NCI-H460 (cell line): Measurements from ENCODE around the gene PCDH15. TPM values are rescaled to one million over a fixed set of nuclear protein-coding genes. Genes with fewer than 3 reads are reported as not detected.
A peak's percentile ranks its signal among the peaks of the same experiment; 100 is the strongest.
"Not testable (repeated sequence)": the region's sequence is repeated elsewhere in the genome, so short reads cannot be mapped to it uniquely, and the experiment has no call there.

Source experiments
- DNase-seq: peaks from one replicate; pipeline ENCODE4 v3.0.0-alpha.2; 2016; ENCODE audit warnings: low read depth; ENCODE audit errors: extremely low read depth
- total RNA-seq: library from RNA; depleted of rRNA; stranded (reverse); fragments of >200 nt; shearing (Covaris generic); gene quantifications from 2 replicates; pipeline ENCODE4 v1.2.3, GENCODE V29; 2014

Gene PCDH15
- total RNA-seq, 1 experiment from 2014 or later = 0.57 TPM

GRCh38 chr10:54011117-54011516, 789.9 kb downstream of the PCDH15 start:
- DNase-seq = no peak

- no peak for DNase-seq
Measured at GRCh38 chr10:54010337-54010933, 790.6 kb downstream of the PCDH15 start.

- no peak for DNase-seq
Measured at GRCh38 chr10:54009672-54010071, 791.4 kb downstream of the PCDH15 start.

- no peak for DNase-seq
Measured at GRCh38 chr10:54002077-54002476, 799.0 kb downstream of the PCDH15 start.

GRCh38 chr10:53997953-53998352, 803.1 kb downstream of the PCDH15 start:
- peak; percentile 26 for DNase-seq

- DNase-seq = no peak
Measured at GRCh38 chr10:53990799-53991238, 810.2 kb downstream of the PCDH15 start.

- DNase-seq = no peak
Measured at GRCh38 chr10:53983431-53983830, 817.6 kb downstream of the PCDH15 start.

- no peak for DNase-seq
Measured at GRCh38 chr10:53980210-53980609, 820.8 kb downstream of the PCDH15 start.

GRCh38 chr10:53978301-53978700, 822.7 kb downstream of the PCDH15 start:
- DNase-seq = no peak

- DNase-seq = no peak
Measured at GRCh38 chr10:53977267-53977666, 823.8 kb downstream of the PCDH15 start.

- peak; percentile 28 for DNase-seq
Measured at GRCh38 chr10:53957401-53957800, 843.6 kb downstream of the PCDH15 start.

- no peak for DNase-seq
Measured at GRCh38 chr10:53955091-53955490, 845.9 kb downstream of the PCDH15 start.

GRCh38 chr10:53952698-53953630, 848.1 kb downstream of the PCDH15 start:
- no peak for DNase-seq

GRCh38 chr10:53939654-53940053, 861.4 kb downstream of the PCDH15 start:
- DNase-seq = no peak

GRCh38 chr10:53930648-53931047, 870.4 kb downstream of the PCDH15 start:
- DNase-seq = no peak

- not testable (repeated sequence) for DNase-seq
Measured at GRCh38 chr10:53924051-53924700, 876.9 kb downstream of the PCDH15 start.

GRCh38 chr10:53918755-53919154, 882.3 kb downstream of the PCDH15 start:
- no peak for DNase-seq

GRCh38 chr10:53909791-53910190, 891.2 kb downstream of the PCDH15 start:
- no peak for DNase-seq

GRCh38 chr10:53904506-53905241, 896.4 kb downstream of the PCDH15 start:
- DNase-seq = no peak

GRCh38 chr10:53903756-53904155, 897.3 kb downstream of the PCDH15 start:
- DNase-seq = no peak
